HG02678 (cell line): ENCODE results near the gene ZNF488.

Source experiments
- ATAC-seq: cut with Tn5 transposase; IDR thresholded peaks from one replicate; pipeline ENCODE4 v1.9.1; 2021; ENCODE audit warnings: mild to moderate bottlenecking, moderate library complexity; ENCODE audit not compliant: unreplicated experiment

Gene ZNF488

DNA sequence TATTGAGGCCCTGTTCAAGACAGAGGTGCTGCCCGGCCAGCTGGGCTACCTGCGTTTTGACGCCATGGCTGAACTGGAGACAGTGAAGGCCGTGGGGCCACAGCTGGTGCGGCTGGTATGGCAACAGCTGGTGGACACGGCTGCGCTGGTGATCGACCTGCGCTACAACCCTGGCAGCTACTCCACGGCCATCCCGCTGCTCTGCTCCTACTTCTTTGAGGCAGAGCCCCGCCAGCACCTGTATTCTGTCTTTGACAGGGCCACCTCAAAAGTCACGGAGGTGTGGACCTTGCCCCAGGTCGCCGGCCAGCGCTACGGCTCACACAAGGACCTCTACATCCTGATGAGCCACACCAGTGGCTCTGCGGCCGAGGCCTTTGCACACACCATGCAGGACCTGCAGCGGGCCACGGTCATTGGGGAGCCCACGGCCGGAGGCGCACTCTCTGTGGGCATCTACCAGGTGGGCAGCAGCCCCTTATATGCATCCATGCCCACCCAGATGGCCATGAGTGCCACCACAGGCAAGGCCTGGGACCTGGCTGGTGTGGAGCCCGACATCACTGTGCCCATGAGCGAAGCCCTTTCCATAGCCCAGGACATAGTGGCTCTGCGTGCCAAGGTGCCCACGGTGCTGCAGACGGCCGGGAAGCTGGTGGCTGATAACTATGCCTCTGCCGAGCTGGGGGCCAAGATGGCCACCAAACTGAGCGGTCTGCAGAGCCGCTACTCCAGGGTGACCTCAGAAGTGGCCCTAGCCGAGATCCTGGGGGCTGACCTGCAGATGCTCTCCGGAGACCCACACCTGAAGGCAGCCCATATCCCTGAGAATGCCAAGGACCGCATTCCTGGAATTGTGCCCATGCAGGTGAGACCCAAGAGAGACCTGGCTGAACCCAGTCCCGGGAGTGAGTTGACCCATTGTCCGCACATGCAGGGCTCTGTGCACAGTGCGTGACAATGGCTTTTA lies 33.1 kb downstream of the ZNF488 start:
- ATAC-seq: no peak

GRCh38 chr10:47349941-47350371 lies 34.1 kb downstream of the ZNF488 start:
- ATAC-seq: no peak

GRCh38 chr10:47349516-47349915 lies 34.6 kb downstream of the ZNF488 start:
- no peak for ATAC-seq

- ATAC-seq: no peak
Measured at GRCh38 chr10:47348661-47349470, 35.2 kb downstream of the ZNF488 start.

- no peak for ATAC-seq
Measured at GRCh38 chr10:47348138-47348651, 35.9 kb downstream of the ZNF488 start, which contains the start of gene RBP3. Gene RBP3, plus strand, starts transcription at chr10:47348363. Its CDS starts 122 bp downstream, at chr10:47348485.

DNA sequence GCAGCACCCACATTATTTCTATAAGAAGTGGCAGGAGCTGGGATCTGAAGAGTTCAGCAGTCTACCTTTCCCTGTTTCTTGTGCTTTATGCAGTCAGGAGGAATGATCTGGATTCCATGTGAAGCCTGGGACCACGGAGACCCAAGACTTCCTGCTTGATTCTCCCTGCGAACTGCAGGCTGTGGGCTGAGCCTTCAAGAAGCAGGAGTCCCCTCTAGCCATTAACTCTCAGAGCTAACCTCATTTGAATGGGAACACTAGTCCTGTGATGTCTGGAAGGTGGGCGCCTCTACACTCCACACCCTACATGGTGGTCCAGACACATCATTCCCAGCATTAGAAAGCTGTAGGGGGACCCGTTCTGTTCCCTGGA lies 36.8 kb downstream of the ZNF488 start:
- no peak for ATAC-seq

DNA sequence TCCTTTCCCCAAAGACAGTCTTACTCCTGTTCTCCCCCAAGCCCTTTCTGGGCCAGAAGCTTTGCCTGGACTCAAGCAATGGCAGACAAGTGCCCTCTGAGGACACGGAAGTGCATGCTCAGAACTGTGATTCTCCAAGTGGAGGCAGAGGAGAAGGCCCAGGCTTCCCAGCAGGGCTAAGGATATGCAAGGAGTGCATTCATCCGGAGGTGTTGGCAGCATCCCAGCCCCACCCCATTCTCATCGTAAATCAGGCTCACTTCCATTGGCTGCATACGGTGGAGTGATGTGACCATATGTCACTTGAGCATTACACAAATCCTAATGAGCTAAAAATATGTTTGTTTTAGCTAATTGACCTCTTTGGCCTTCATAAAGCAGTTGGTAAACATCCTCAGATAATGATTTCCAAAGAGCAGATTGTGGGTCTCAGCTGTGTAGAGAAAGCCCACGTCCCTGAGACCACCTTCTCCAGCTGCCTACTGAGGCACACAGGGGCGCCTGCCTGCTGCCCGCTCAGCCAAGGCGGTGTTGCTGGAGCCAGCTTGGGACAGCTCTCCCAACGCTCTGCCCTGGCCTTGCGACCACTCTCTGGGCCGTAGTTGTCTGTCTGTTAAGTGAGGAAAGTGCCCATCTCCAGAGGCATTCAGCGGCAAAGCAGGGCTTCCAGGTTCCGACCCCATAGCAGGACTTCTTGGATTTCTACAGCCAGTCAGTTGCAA lies 37.4 kb downstream of the ZNF488 start:
- no peak for ATAC-seq

DNA sequence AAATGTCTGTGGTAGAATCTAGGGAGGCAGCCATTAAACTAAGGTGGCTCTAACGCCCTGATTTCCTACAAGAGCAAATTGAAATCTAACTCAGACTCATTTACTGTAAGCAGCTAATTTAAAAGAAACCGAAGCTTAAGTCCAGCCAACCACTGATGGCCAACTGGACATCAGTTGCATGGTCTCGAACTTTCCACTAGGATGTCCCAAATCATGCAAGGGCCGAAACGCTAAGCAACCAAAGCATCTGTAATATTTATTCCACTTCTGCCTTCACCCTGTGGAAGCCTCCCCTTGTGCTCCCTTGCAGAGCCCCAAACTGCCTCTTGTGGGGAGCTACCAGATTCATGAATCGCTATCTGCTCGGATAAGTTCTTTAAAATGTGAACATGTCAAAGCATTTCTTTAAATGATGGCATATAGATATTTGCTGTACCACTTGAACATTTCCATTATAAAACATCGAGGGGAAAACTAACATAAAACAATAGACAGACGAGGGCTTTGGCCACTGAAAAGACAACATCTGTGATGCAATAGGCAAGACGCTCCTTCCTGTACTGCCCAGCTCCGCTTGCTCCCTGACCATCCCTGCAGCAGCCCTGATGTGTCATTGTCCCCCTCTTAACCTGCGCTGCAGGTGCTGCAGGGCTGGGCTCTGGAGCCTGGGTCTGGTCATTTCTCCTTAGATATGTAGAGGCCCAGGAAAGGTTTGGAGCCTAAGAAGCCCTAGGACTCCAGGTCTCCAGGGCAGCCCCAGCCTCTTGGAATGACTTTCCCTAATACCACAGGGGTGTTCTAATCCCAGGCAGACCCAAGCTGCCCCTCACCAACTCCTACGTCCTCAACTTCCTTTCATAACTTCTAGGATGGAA lies 38.9 kb downstream of the ZNF488 start:
- no peak for ATAC-seq

DNA sequence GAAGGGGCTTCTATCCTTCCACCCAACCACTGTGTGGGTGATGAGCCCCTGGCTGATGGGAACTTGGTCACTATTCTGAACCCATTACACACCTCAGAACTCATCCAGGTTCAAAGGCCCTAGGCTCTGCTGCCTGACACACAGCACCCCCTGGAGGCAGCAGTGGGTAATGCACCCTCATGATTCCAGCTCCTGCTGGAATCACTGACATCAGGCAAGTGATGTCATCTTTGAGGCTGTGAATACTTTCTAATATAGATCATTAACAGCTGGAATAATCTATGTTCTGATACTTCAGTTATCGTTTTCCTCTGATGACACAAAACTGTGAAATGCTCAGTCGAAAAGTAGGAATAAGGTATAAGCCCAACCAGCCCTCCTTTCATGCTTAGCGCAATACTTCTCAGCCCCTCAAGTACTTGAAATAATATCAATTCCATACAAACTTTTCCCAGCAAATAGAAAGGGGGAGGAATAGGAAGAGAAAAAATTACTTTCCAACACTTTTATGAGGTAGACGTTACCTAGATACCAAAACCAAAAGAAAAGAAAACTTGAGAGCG lies 43.4 kb downstream of the ZNF488 start:
- ATAC-seq: no peak

GRCh38 chr10:47339759-47340607 lies 44.1 kb downstream of the ZNF488 start:
- ATAC-seq: no peak

- ATAC-seq: no peak
Measured at GRCh38 chr10:47339186-47339735, 44.8 kb downstream of the ZNF488 start.

- no peak for ATAC-seq
Measured at GRCh38 chr10:47337310-47337709, 46.8 kb downstream of the ZNF488 start.

DNA sequence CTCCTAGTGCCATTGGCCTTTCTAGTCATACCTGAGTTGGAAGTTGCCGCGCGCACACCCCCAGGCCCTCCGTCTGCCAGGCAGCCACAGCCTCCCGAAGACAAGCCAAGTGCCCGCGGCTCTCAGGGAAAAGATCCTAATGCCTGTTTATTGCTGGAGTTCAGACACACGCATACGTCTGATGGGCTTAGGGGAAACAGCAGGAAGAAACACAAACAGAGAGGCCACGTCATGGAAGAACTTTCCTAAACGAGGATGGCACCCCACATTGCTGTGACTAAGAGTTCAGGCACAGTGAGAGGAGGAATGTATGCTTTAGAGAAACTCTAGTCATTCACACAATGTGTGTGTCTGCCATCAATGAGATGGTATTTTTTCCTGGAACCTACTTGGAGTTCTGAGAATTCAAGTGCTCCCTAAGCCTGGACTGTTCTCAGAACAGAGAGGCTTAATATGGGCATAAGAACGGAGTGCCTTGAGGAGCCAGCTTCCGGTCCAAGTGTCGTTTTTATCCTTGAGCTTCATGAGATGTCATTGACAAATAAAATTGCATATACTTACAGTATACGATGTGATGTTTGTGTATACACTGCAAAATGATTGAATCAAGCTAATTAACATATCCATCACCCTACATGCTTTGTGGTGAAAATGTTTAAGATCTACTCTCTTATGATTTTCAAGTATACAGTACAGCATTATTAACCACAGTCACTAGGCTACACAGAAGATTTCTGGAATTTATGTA lies 47.5 kb downstream of the ZNF488 start:
- ATAC-seq: no peak

DNA sequence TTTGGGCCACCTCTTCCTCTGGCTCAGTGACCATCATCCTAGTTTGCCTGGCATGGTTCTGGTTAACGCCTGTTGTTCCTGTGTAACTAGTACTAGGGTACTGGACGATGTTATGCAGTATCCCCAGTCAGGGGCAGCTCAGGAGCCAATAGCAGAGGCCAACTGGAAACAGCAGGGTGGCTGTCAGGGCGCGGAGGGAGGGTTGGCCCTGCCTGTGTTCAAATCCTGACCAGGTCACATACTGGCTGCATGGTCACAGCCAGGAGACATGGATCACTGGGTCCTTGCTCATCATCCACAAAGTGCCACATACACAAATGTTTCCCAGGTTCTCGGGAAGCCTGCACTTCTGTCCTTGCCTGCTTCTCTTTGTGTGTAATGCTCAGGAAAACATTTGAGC lies 48.2 kb downstream of the ZNF488 start:
- ATAC-seq: no peak

GRCh38 chr10:47334466-47335295 lies 49.4 kb downstream of the ZNF488 start:
- ATAC-seq: no peak

GRCh38 chr10:47333532-47333931 lies 50.6 kb downstream of the ZNF488 start:
- no peak for ATAC-seq

GRCh38 chr10:47332946-47333345 lies 51.1 kb downstream of the ZNF488 start:
- no peak for ATAC-seq
